SK-N-MC (cell line): ENCODE results near the gene SLC26A11.

Source experiments
- EZH2 ChIP-seq: fragments of 200-600 bp; sonication (generic); IDR thresholded peaks from one replicate; pipeline ENCODE4 v1.6.1; 2017; ENCODE audit warnings: antibody characterized with exemption
- POLR2AphosphoS5 ChIP-seq: IDR thresholded peaks from 2 replicates; pipeline ENCODE4 v1.6.1; 2012; ENCODE audit warnings: mild to moderate bottlenecking, low read depth, low read length, borderline replicate concordance

GRCh38 chr17:80171681-80172080, 48.5 kb upstream of the SLC26A11 start:
- no peak for TF ChIP-seq POLR2AphosphoS5
- no peak for TF ChIP-seq EZH2
